GM19455 (cell line): ENCODE measurements around the gene INAFM1.

ENCODE experiments used
- ATAC-seq: cut with Tn5 transposase; IDR thresholded peaks from one replicate; pipeline ENCODE4 v1.9.1; 2021; ENCODE audit not compliant: unreplicated experiment

The INAFM1 gene

GRCh38 chr19:47274071-47274890 is at the start of gene INAFM1:
Gene INAFM1, plus strand, starts transcription at chr19:47274885. Its CDS starts 35 bp downstream, at chr19:47274920.
- peak; percentile 58 for ATAC-seq

GRCh38 chr19:47225746-47226425 is 48.8 kb upstream of the INAFM1 start:
- no peak for ATAC-seq

GRCh38 chr19:47226426-47227351 is 48.0 kb upstream of the INAFM1 start:
- no peak for ATAC-seq

GRCh38 chr19:47227352-47228167 is 47.1 kb upstream of the INAFM1 start:
- no peak for ATAC-seq

- no peak for ATAC-seq
These were observed 46.3 kb upstream of the INAFM1 start for GRCh38 chr19:47228168-47228936.

- no peak for ATAC-seq
These were observed 45.6 kb upstream of the INAFM1 start for GRCh38 chr19:47228937-47229675.

- no peak for ATAC-seq
These were observed 45.0 kb upstream of the INAFM1 start for GRCh38 chr19:47229676-47230053.

GRCh38 chr19:47230054-47230920 is 44.4 kb upstream of the INAFM1 start:
- ATAC-seq, result peak; percentile 18

GRCh38 chr19:47230921-47231214 is 43.8 kb upstream of the INAFM1 start, which contains the start of gene BBC3:
Gene BBC3, minus strand, starts transcription at chr19:47231199. Its CDS starts 2,768 bp downstream, at chr19:47228431.
- peak; percentile 2 for ATAC-seq

GRCh38 chr19:47231215-47232054 is 43.2 kb upstream of the INAFM1 start:
- peak; percentile 31 for ATAC-seq

- ATAC-seq, result no peak
These were observed 42.1 kb upstream of the INAFM1 start for GRCh38 chr19:47232422-47233211.

- ATAC-seq, result no peak
These were observed 38.5 kb upstream of the INAFM1 start for GRCh38 chr19:47236072-47236675.

GRCh38 chr19:47239152-47239551 is 35.5 kb upstream of the INAFM1 start:
- no peak for ATAC-seq

GRCh38 chr19:47239610-47240296 is 34.9 kb upstream of the INAFM1 start:
- ATAC-seq, result no peak

GRCh38 chr19:47240556-47240955 is 34.1 kb upstream of the INAFM1 start:
- no peak for ATAC-seq
